Measurements from ENCODE around the gene CLTB. TPM values are rescaled to one million over a fixed set of nuclear protein-coding genes. Genes with fewer than 3 reads are reported as not detected.

The CLTB gene
- total RNA-seq, 1 experiment from 2014 or later = 34.5 TPM

GRCh38 chr5:176391999-176392398 is 24.3 kb downstream of the CLTB start:
- Histone ChIP-seq H3K9me3 (ENCODE audit: control insufficient read depth, low read depth, low read length) (no peaks in the 10 kb centered on the region), H3T11ph (ENCODE audit: low read length) (no peak overlapping the region), H4K8ac (replicated peaks; ENCODE audit: insufficient read length, low read depth, low read length) (no peak overlapping the region), H3K9ac (ENCODE audit: extremely low read depth, insufficient read length, low read length) (no peak overlapping the region), H2BK20ac (ENCODE audit: low read depth, low read length, poor library complexity, severe bottlenecking) (no peak overlapping the region), H3K4me1 (ENCODE audit: insufficient read depth, low read length) (no peaks in the 10 kb centered on the region), H4K5ac (ENCODE audit: insufficient read length, low read depth, low read length) (no peak overlapping the region), H3K27me3 (ENCODE audit: insufficient read depth, low read length) (no peaks in the 10 kb centered on the region), H2BK5ac (ENCODE audit: insufficient read length, low read length) (no peak overlapping the region), H3K79me1 (ENCODE audit: insufficient read depth, low read depth, low read length, poor library complexity, severe bottlenecking) (no peaks in the 10 kb centered on the region), H3K14ac (ENCODE audit: insufficient read depth, low read length) (no peak overlapping the region), H3K23me2 (ENCODE audit: insufficient read length, low read depth, low read length, poor library complexity, severe bottlenecking) (peaks cover 7% of the 10 kb centered on the region), H2AFZ (ENCODE audit: low read length) (no peak overlapping the region), H3K79me2 (ENCODE audit: insufficient read depth, low read length) (peaks cover 6% of the 10 kb centered on the region; the same call in 1 of the 2 replicates), H3K4me2 (ENCODE audit: insufficient read depth, insufficient read length, low read length) (no peak overlapping the region), H3K27ac (ENCODE audit: insufficient read length, low read depth, low read length) (no peak overlapping the region), H4K20me1 (ENCODE audit: control insufficient read depth, insufficient read depth, insufficient read length) (no peaks in the 10 kb centered on the region), H2AK5ac (ENCODE audit: insufficient read length, low read length) (no peak overlapping the region), H3K23ac (ENCODE audit: insufficient read length, low read depth, low read length) (no peak overlapping the region), H3K56ac (ENCODE audit: insufficient read length, low read depth, low read length) (no peak overlapping the region), H3K18ac (ENCODE audit: insufficient read length, low read depth, low read length) (no peak overlapping the region), H2BK15ac (ENCODE audit: low read depth, low read length) (no peak overlapping the region), H2BK12ac (ENCODE audit: insufficient read length, low read depth, low read length) (no peak overlapping the region), H2BK120ac (ENCODE audit: low read depth, low read length, poor library complexity, severe bottlenecking) (no peak overlapping the region), H4K91ac (ENCODE audit: insufficient read length, low read depth, low read length) (no peak overlapping the region), H3K4ac (ENCODE audit: low read depth, low read length) (no peak overlapping the region)
- H3K4me3 Mint-ChIP-seq = no peak overlapping the region; a peak in 1 of 5 replicates
- TF ChIP-seq CTCF (conservative IDR thresholded peaks at IDR 0.05) = no peak
- H3K9me3 Mint-ChIP-seq = peaks cover 0 to 3% of the 10 kb centered on the region in 2 experiments; a peak in 1 of 5 replicates
- H3K4me1 Mint-ChIP-seq = peaks cover 6 to 7% of the 10 kb centered on the region in 2 experiments
- H3K36me3 Mint-ChIP-seq (ENCODE audit: insufficient read depth in 1 of 3, low read depth in 3 of 3) = peaks cover 4 to 17% (median 7%) of the 10 kb centered on the region in 3 experiments; a peak in 6 of 7 replicates
- no peak for DNase-seq
- H3K27me3 Mint-ChIP-seq (ENCODE audit: low read depth) = no peaks in the 10 kb centered on the region
- H3K27ac Mint-ChIP-seq = no peak overlapping the region
- WGBS (ENCODE audit: extremely low coverage, insufficient read length, low lambda C conversion rate) = no CpG with 5 or more reads among the region's 4 CpGs

Data from H9 (cell line).